HAP-1 (cell line): Measurements from ENCODE around the gene SLC38A3.

Experiments used
- DNase-seq, 2 experiments: peaks; one replicate each; pipeline ENCODE4 v3.0.0-alpha.2; 2016 to 2020; ENCODE audit warnings: low spot score in 2 of 2
- H3K27me3 ChIP-seq: fragments of 250-450 bp; sonication (Bioruptor Pico); 2 replicates; pipeline ENCODE4 v1.5.1; 2020; ENCODE audit warnings: low read depth, mild to moderate bottlenecking, moderate library complexity
- H3K36me3 ChIP-seq: fragments of 250-450 bp; sonication (Bioruptor Pico); replicated peaks from 2 replicates; pipeline ENCODE4 v1.5.1; 2020; ENCODE audit warnings: mild to moderate bottlenecking
- H3K4me1 ChIP-seq: fragments of 250-450 bp; sonication (Bioruptor Pico); 2 replicates; pipeline ENCODE4 v1.5.1; 2020; ENCODE audit warnings: mild to moderate bottlenecking
- H3K4me3 ChIP-seq: fragments of 250-450 bp; sonication (Bioruptor Pico); 2 replicates; pipeline ENCODE4 v1.5.1; 2020; ENCODE audit warnings: mild to moderate bottlenecking, moderate library complexity
- H3K9me3 ChIP-seq: fragments of 250-450 bp; sonication (Bioruptor Pico); 2 replicates; pipeline ENCODE4 v1.5.1; 2020; ENCODE audit warnings: mild to moderate bottlenecking, moderate library complexity
- in situ Hi-C: fragments of 300-500 bp; cut with MboI; formaldehyde crosslinking; loops from 3 replicates; pipeline ENCODE4 v1.14.3; 2020; ENCODE audit warnings: low sequenced_read_pairs, inconsistent platforms, mixed read lengths

The SLC38A3 gene

DNA sequence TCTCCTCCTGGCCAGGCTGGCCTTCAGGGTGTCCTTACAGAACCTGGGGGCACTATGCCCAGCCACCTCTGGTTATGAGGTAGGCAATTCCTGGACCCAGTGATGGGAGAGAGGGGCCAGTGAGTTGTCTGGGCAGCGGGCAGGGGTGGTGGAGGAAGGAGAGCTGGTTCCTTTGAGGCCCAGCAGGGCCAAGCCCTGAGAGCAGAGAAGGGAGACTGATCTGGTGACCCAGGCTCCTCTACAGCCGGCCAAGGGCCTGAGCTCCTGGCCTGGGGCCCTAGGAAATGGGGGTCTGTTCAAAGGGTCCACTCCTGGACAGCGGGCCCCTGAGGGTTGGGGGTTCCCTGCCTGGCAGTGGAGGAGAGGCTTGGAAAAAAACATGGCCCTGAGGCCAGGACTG lies 7.9 kb downstream of the SLC38A3 start:
- no peaks in the 10 kb centered on the region for H3K36me3 ChIP-seq
- DNase-seq, result no peak
- no peaks in the 10 kb centered on the region for H3K27me3 ChIP-seq
- H3K4me1 ChIP-seq, result no peaks in the 10 kb centered on the region
- in situ Hi-C loops, result no loop called here
- H3K9me3 ChIP-seq, result no peaks in the 10 kb centered on the region
- H3K4me3 ChIP-seq, result no peak overlapping the region

GRCh38 chr3:50213373-50213772 lies 8.3 kb downstream of the SLC38A3 start:
- in situ Hi-C loops, result no loop called here
- H3K4me1 ChIP-seq, result no peaks in the 10 kb centered on the region
- no peaks in the 10 kb centered on the region for H3K27me3 ChIP-seq
- no peak for DNase-seq
- no peak overlapping the region for H3K4me3 ChIP-seq
- no peaks in the 10 kb centered on the region for H3K36me3 ChIP-seq
- no peaks in the 10 kb centered on the region for H3K9me3 ChIP-seq

- no peaks in the 10 kb centered on the region for H3K9me3 ChIP-seq
Measured at GRCh38 chr3:50214824-50215223, 9.8 kb downstream of the SLC38A3 start.

GRCh38 chr3:50215529-50215928 lies 10.5 kb downstream of the SLC38A3 start:
- Histone ChIP-seq H3K9me3 (no peaks in the 10 kb centered on the region), H3K27me3 (no peaks in the 10 kb centered on the region), H3K4me1 (no peaks in the 10 kb centered on the region), H3K36me3 (no peaks in the 10 kb centered on the region), H3K4me3 (no peak overlapping the region)
- no peak for DNase-seq
- in situ Hi-C loops, result no loop called here

More at GRCh38 chr3:50214824-50215223, 9.8 kb downstream of the SLC38A3 start:
- Histone ChIP-seq H3K4me3 (no peak overlapping the region), H3K4me1 (no peaks in the 10 kb centered on the region), H3K27me3 (no peaks in the 10 kb centered on the region), H3K36me3 (no peaks in the 10 kb centered on the region)
- in situ Hi-C loops, result no loop called here
- DNase-seq, result no peak

GRCh38 chr3:50217681-50218080 lies 12.6 kb downstream of the SLC38A3 start:
- Histone ChIP-seq H3K27me3 (no peaks in the 10 kb centered on the region), H3K4me3 (no peak overlapping the region), H3K36me3 (no peaks in the 10 kb centered on the region), H3K4me1 (no peaks in the 10 kb centered on the region), H3K9me3 (no peaks in the 10 kb centered on the region)
- DNase-seq, result no peak
- in situ Hi-C loops, result no loop called here

DNA sequence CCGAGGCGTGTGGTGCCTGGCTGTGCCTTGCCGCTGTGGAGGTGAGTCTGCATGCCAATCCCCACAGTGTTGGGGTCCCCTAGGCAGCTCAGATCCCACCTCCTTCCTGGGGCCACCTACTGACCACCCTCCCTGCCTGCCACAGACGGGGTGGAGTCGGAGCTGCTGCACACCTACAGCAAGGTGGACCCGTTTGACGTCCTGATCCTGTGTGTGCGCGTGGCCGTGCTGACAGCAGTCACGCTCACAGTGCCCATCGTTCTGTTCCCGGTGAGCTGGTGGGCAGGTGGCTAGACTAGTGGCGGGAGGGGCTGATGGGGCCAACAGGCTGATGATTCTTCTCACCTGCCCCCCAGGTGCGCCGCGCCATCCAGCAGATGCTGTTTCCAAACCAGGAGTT lies 13.4 kb downstream of the SLC38A3 start:
- in situ Hi-C loops, result no loop called here
- DNase-seq, result no peak
- Histone ChIP-seq H3K36me3 (no peaks in the 10 kb centered on the region), H3K4me3 (no peak overlapping the region), H3K9me3 (no peaks in the 10 kb centered on the region), H3K27me3 (no peaks in the 10 kb centered on the region), H3K4me1 (no peaks in the 10 kb centered on the region)

DNA sequence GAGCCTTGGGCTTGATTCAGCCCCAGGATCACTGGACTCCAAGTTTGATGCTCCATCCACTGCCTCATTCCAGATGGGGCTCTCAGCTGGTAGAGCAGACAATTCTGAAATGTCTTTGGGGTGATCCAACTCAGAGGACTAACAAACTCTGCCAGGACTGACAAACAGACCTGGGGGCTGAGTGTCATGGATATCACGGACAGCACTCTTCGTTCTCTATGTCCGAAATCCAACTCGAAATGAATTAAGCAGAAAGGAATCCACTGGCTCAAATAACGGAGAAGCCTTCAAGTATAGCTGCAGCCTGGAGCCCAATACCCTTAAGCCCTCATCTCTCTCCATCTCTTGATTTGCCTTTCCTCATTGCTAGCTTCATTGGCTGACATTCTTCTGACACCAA lies 14.2 kb downstream of the SLC38A3 start:
- Histone ChIP-seq H3K9me3 (no peaks in the 10 kb centered on the region), H3K4me3 (no peak overlapping the region)
- in situ Hi-C loops, result no loop called here

GRCh38 chr3:50220109-50220508 lies 15.0 kb downstream of the SLC38A3 start:
- Histone ChIP-seq H3K4me1 (no peaks in the 10 kb centered on the region), H3K36me3 (no peaks in the 10 kb centered on the region), H3K9me3 (no peaks in the 10 kb centered on the region), H3K4me3 (no peak overlapping the region), H3K27me3 (no peaks in the 10 kb centered on the region)
- no peak for DNase-seq
- in situ Hi-C loops, result no loop called here

More for the DNA sequence above, 14.2 kb downstream of the SLC38A3 start:
- Histone ChIP-seq H3K27me3 (no peaks in the 10 kb centered on the region), H3K36me3 (no peaks in the 10 kb centered on the region), H3K4me1 (no peaks in the 10 kb centered on the region)
- DNase-seq, result no peak

GRCh38 chr3:50221051-50221410 lies 16.0 kb downstream of the SLC38A3 start:
- Histone ChIP-seq H3K4me3 (no peak overlapping the region), H3K36me3 (no peaks in the 10 kb centered on the region), H3K27me3 (no peaks in the 10 kb centered on the region), H3K4me1 (no peaks in the 10 kb centered on the region; the same call in 1 of the 2 replicates), H3K9me3 (no peaks in the 10 kb centered on the region)
- in situ Hi-C loops, result no loop called here
- no peak for DNase-seq

GRCh38 chr3:50221411-50222168 lies 16.5 kb downstream of the SLC38A3 start:
- Histone ChIP-seq H3K4me3 (no peak overlapping the region), H3K27me3 (no peaks in the 10 kb centered on the region), H3K9me3 (no peaks in the 10 kb centered on the region), H3K36me3 (no peaks in the 10 kb centered on the region), H3K4me1 (peaks cover 3% of the 10 kb centered on the region)
- no peak for DNase-seq
- in situ Hi-C loops, result no loop called here

GRCh38 chr3:50222169-50222528 lies 17.1 kb downstream of the SLC38A3 start:
- Histone ChIP-seq H3K9me3 (no peaks in the 10 kb centered on the region), H3K36me3 (no peaks in the 10 kb centered on the region), H3K27me3 (no peaks in the 10 kb centered on the region), H3K4me3 (no peak overlapping the region), H3K4me1 (peaks cover 7% of the 10 kb centered on the region)
- no peak for DNase-seq
- in situ Hi-C loops, result no loop called here

GRCh38 chr3:50224639-50225038 lies 19.6 kb downstream of the SLC38A3 start:
- Histone ChIP-seq H3K4me1 (peaks cover 10% of the 10 kb centered on the region), H3K9me3 (no peaks in the 10 kb centered on the region), H3K36me3 (no peaks in the 10 kb centered on the region), H3K27me3 (no peaks in the 10 kb centered on the region), H3K4me3 (no peak overlapping the region)
- DNase-seq, result no peak
- in situ Hi-C loops, result no loop called here

DNA sequence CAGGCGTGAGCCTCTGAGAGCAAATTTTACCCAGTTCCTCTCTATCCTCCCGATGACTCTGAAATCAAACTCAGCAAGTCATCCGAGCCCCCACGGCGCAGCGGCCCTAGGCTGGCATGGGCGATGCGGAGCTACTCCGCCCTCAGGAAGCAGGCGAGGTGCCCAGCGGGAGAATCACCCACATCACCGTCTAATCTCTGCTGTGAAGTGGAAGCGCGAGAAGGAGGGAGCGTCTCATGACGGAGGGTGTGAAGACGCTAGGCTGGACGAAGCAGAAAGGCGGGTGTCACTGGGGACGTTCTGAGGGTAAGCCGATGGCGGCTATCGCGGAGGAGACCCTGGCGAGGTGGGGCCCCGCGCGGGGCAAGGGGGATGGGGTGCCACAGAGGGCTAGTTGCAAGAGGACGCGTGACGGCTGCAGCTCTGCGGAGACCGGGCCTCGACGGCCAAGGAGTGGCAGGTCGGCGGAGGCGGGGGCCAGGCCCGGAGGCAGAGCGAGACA lies 21.9 kb downstream of the SLC38A3 start:
- H3K9me3 ChIP-seq, result no peaks in the 10 kb centered on the region
- H3K36me3 ChIP-seq, result no peaks in the 10 kb centered on the region
- no peak for DNase-seq
- no peaks in the 10 kb centered on the region for H3K27me3 ChIP-seq
- peaks cover 10% of the 10 kb centered on the region for H3K4me1 ChIP-seq
- in situ Hi-C loops, result no loop called here
- peak overlapping the region; percentile 50 for H3K4me3 ChIP-seq

GRCh38 chr3:50227390-50228183 lies 22.5 kb downstream of the SLC38A3 start:
- H3K4me1 ChIP-seq, result peaks cover 10% of the 10 kb centered on the region
- H3K4me3 ChIP-seq, result peak overlapping the region; percentile 50
- no peaks in the 10 kb centered on the region for H3K36me3 ChIP-seq
- no peaks in the 10 kb centered on the region for H3K9me3 ChIP-seq
- peak; percentile 93 to 97 for DNase-seq
- H3K27me3 ChIP-seq, result no peaks in the 10 kb centered on the region
- in situ Hi-C loops, result no loop called here
